Anterior cingulate cortex (tissue), 58 donors: ENCODE measurements around the gene TMEM51.

ENCODE experiments used
- DNase-seq, 58 donors: peaks; one replicate each; lab custom pipeline; 2025; lab: John Stamatoyannopoulos, UW

Gene TMEM51

GRCh38 chr1:15191267-15191666 is 37.7 kb downstream of the TMEM51 start:
- no peak for DNase-seq

GRCh38 chr1:15191770-15192169 is 38.2 kb downstream of the TMEM51 start:
- DNase-seq = no peak

- no peak for DNase-seq
Observed at GRCh38 chr1:15192916-15193550, 39.5 kb downstream of the TMEM51 start.

- DNase-seq = peak in 27 of 58 donors; percentile 5 to 72 (median 32)
Observed at GRCh38 chr1:15195420-15196052, 42.0 kb downstream of the TMEM51 start.

GRCh38 chr1:15196069-15196468 is 42.5 kb downstream of the TMEM51 start:
- no peak for DNase-seq

GRCh38 chr1:15196807-15197530 is 43.4 kb downstream of the TMEM51 start:
- no peak for DNase-seq

GRCh38 chr1:15197591-15198447 is 44.3 kb downstream of the TMEM51 start:
- no peak for DNase-seq

- DNase-seq = no peak
Observed at GRCh38 chr1:15198684-15199083, 45.1 kb downstream of the TMEM51 start.

GRCh38 chr1:15201221-15201620 is 47.7 kb downstream of the TMEM51 start:
- no peak for DNase-seq

- no peak for DNase-seq
Observed at GRCh38 chr1:15201849-15202551, 48.5 kb downstream of the TMEM51 start.

- DNase-seq = no peak
Observed at GRCh38 chr1:15204931-15205330, 51.4 kb downstream of the TMEM51 start.

GRCh38 chr1:15205586-15206346 is 52.2 kb downstream of the TMEM51 start:
- DNase-seq = no peak

GRCh38 chr1:15206418-15207030 is 53.0 kb downstream of the TMEM51 start:
- DNase-seq = peak in 1 of 58 donors; percentile 76

GRCh38 chr1:15207031-15207828 is 53.7 kb downstream of the TMEM51 start:
- peak in 52 of 58 donors; percentile 11 to 90 (median 54) for DNase-seq

GRCh38 chr1:15207829-15208429 is 54.4 kb downstream of the TMEM51 start:
- no peak for DNase-seq

- no peak for DNase-seq
Observed at GRCh38 chr1:15210651-15211375, 57.3 kb downstream of the TMEM51 start.

GRCh38 chr1:15211424-15211823 is 57.9 kb downstream of the TMEM51 start:
- no peak for DNase-seq
